NOMO-1 (cell line): ENCODE data around the gene MYADML2.
"Not testable (repeated sequence)": the region's sequence is repeated elsewhere in the genome, so short reads cannot be mapped to it uniquely, and the experiment has no call there.

Source experiments
- DNase-seq, 2 experiments: peaks; one replicate each; lab custom pipeline; 2025; ENCODE audit not compliant: unreplicated experiment in 2 of 2; lab: John Stamatoyannopoulos, UW

Gene MYADML2

DNA sequence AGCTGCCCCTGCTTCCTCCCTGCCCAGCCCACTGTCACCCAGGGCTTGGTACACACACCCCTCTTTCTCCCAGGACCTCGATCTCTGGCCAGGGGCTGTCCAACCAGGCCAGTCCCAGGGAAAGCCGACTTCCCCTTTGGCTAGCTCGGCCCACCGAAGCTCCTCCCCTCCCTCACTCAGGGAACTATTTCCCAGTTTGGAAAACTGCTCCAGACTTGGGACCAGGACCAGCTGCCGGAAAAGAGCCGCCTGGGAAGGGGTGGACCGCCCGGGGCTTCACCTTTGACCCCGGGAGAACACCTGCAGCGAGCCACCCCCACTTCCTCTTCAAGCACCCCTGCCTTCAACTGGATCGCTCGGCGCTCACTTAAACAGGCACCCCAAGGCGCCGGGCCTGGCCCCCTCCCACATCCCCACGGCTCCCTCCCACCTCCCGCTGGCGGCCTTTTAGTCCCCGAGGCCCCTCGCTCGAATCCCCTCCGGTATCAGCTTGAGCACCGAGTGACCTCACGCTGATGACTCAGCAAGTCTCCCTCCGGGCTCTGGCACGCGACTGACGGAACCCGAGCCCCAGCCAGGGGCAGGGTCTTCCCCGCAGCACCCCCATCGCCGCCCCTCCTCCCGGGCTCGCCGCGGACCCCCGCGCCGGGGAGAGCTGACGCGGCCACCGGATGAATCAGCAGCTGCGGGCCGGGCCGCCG, 20.4 kb downstream of the MYADML2 start:
- DNase-seq = peak; percentile 49 to 62

GRCh38 chr17:81925860-81926450, 21.1 kb downstream of the MYADML2 start:
- no peak for DNase-seq

DNA sequence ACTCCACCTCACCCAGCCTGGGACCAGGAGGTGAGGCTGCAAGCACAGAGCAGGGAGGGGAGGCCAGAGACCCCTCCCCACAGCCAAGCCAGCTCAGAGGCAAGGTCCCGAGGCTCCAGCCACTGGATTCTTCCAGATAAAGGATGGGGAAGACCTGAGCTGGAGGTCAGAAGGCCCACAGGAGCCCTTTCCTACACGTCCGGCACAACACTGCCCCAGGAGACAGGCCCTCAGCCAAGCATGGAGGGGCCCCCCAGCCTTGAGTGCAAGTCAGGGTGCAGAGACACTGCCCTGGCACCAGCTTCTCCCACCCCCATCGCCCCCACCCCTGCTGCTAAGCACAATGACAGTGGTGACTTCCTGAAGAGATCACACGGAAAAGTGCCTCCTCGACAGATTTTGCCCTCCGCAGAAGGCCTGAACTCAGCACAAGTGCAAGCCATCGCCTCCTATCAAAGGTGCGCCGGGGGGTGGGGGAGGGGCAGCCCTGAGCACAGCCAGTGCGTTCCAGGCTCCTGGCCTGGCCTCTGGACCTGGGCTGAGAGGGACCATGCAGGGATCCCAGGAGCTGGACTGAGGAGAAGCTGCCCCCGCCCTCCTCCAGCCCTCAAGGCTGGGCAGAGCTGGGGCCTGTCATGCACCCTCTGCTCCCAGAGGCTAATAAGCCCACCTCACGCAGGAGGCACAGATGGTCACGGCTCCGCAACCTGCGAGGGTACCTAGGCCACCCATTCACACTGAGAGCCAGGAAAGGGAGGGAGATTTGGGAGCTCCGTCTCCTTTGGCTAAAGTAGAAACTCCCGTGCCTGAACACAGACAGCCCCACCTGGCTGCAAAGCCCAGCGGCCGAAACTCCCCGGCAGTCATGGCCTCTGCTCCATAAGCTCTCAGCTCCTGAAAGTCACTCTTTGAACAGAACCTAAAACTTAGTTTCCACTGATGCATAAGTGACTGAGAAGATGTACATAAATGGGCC, 22.2 kb downstream of the MYADML2 start:
- no peak for DNase-seq

GRCh38 chr17:81923302-81924260, 23.5 kb downstream of the MYADML2 start:
- peak; percentile 87 to 89 for DNase-seq

DNA sequence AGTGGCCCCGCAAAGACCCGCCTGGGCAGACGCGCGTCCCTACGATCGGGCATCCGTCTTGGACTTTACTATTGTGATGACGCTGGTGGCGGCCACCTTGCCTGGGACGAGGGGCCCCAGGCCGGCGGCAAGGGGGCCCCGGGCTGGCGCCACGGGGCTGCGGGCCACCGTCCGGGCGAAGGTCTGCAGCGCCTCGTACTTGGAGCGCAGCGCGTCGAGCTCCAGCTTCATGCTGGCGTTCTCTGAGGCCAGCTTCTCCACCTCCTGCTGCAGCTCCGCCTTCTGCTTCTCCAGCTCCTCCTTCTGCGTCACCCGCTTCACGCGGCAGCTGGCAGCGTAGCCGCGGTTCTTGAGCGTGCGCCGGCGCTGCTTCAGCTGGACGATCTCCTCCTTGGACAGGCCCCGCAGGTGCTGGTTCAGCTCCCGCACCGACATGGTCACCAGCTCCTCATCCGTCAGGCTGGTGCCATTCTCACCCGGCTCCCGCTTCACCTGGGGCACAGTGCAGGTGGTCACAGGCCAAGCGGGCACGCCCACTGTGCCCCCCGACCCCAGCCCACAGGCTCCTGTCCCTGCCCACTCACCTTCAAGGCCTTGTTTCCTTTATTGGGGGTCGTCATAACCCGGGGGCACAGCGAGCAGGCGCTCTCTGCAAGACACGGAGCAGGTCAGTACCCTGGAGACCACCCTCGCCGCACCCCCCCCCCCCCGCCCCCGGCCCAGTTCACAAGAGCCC, 24.3 kb downstream of the MYADML2 start:
- DNase-seq = peak; percentile 79 to 86

DNA sequence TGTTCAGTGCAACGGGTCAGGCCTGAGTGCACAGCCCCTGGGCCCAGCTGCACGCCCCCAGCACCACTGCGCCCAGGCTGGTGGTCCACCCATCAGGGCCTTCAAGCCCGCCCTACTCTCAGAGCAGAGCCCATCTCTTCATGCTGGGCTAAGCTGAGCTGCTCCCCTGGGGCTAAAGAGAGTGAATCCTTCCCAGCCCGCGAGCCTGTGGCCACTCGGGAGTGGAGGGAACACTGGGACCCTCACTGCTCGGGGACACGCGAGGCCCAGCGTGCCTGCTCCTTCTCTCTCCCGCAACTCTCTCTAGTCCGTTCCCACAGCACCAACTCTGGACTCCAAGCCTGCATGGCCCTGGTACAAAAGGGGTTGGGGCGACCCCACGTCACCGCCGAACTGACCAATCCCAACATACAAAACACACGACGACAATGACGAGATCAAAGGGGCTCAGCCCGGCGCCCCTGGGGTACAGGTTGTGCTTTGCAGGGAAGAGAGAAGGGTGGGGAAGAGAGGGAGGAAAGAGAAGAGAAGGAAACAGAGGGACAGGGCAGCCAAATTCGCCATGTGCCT, 25.0 kb downstream of the MYADML2 start:
- DNase-seq = no peak

- no peak for DNase-seq
Measured at GRCh38 chr17:81921537-81921862, 25.5 kb downstream of the MYADML2 start.

DNA sequence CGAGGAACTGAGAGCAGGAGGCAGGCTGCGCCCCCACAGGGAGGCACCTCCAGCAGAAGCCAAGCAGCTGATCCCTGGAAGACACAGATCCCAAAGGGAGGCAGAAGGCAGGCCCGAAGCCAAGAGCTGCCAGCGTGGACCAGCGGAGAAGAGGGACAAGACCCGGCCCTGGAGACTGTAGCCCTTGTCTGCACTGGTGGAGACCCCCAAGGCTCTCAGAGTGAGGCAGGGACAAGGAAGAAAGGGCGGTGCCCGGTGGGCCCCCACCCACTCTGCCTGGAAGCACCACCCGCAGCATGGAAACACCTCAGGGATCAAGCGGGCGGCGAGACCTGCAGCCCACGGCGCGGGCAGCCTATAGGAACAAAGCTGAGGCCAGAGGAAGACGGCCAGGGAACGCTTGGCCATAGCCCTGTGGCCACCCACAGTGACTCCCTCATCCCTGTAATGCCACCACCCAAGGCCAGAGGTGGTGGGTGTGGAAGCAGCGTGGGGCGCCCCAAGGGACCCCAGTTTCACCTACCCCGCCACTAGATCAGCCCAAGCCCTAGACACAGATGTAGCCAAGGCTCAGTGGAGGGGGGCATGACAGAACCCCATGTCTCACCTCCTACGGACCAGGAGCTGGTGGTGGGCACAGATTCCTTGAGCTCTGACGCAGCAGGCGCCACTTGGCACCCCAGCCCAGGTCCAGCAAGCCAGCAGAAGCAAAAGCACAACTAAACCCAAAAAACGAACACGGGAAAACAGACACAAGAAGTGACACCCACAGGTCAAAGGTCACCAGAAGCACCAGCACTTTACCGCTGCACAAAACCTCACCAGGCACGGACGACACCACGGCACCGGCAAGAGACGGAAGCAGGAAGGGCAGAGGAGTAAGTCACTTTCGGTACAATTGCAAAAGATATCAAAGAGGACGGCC, 26.2 kb downstream of the MYADML2 start:
- peak; percentile 81 to 86 for DNase-seq

DNA sequence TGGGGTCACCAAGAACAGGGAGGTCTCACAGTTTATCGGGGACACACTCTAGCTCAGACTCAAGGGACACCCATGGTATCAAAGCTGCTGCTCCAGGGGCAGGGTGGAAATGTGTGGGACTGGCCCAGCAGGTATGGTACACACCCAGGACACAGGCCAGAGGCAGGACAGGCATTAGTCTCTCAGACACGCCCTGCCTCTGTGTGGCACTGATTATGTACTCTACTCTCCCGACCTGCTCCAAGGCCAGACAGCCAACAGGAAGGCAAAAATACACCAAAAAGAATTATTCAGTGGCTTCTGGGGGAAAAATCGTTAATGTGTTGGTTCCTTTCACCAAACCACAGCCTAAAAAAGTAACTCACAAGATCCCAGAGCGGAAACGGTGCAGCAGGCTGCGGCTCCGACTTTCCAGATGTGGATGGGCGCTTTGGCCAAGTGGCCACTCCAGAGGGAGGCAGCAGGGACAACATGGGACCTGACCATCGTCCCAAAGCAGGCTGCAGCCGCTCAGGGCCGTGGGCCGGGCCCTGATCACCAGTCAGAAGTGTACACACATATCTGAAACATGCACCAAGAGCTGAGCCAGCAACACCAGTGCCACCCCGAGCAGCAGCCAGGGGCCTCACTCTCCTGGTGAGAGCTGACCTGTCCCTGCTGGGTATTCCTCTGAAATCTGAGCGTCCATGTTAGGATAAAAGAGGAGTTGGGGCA, 28.0 kb downstream of the MYADML2 start:
- DNase-seq = peak; percentile 31 to 52

DNA sequence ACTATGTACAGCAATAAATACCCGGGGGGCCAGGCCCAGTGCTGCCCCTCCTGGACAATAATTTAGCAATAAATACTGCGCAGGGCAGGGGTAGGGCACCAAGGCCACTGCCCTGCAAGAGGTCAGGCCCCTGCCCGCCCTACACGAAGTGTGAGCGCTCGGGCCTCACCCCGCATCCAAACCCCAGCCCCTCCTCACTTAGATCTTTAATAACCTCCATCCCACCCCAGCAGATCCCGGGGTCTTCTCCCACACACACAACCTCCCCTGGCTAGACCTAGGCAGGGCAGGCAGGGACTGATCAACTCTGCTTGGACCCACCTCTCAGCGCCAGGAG, 28.7 kb downstream of the MYADML2 start:
- not testable (repeated sequence) for DNase-seq

DNA sequence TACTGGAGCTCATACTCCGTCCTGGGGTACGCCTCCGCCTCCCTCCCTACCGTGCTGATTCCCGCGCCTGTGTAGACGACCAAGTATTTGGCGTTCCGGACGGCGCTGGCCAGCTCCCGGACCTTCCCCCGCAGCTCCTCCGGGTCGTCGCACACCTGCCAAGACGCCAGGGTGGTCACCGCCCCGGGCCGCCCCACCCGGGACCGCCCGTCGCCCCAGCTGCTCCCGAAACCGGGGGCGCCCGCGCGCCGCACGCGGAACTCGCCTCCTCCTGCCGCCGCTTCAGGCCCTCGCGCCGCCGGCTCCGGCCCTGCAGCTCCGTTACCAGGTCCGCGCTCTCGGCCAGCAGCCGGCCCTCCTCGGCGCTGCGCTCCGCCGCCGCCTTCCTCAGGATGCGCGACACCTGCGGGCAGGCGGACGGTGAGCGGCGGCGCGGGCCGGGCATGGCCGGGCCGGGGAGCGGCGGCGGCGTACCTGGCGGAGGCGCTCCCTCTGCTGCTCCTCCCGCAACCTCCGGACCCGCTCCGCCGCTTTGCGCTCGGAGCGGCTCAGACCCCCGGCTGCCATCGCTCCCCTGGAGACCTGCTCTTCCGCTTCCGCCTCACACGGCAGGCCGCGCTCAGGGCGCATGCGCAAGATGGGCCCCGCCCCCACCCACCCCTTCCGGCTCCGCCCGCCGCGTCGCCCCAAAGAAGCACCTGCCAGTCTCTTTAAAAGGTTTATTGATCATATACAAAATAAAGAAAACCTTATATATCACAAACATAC, 29.3 kb downstream of the MYADML2 start, which contains the start of gene SIRT7:
Gene SIRT7 (minus strand): TSS at position 612 of the 768 bp plus-strand sequence. CDS start 45 bp downstream, at position 567.
- peak; percentile 74 to 80 for DNase-seq

DNA sequence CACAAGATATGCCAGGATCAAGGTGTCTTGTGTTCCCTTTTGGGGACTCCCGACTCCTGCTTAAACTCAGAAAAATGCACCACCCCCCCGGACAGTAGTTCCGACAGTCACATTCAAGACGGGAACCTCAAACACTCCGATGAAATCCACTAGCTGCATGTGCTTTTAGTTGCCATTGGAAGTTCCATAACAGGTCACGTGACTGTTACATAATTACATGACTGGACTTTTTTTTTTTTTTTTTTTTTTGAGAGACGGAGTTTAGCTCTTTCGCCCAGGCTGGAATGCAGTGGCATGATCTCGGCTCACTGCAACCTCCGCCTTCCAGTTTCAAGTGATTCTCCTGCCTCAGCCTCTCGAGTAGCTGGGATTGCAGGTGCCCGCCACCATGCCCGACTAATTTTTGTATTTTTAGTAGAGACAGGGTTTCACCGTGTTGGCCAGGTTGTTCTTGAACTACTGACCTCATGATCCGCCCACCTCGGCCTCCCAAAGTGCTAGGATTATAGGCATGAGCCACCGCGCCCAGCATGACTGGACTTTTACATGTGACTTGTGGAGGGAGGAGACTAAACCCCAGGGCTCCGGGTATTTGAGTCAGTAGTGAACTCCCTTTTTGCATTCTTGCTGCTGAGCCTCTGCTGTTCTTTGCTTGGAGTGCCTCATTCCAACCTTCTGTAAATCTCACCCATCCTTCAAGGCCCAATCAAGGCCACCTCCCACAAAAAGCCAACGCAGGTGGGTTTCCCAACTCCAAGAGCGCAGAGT, 30.6 kb downstream of the MYADML2 start:
- no peak for DNase-seq

GRCh38 chr17:81915331-81915730, 31.7 kb downstream of the MYADML2 start:
- DNase-seq = no peak

DNA sequence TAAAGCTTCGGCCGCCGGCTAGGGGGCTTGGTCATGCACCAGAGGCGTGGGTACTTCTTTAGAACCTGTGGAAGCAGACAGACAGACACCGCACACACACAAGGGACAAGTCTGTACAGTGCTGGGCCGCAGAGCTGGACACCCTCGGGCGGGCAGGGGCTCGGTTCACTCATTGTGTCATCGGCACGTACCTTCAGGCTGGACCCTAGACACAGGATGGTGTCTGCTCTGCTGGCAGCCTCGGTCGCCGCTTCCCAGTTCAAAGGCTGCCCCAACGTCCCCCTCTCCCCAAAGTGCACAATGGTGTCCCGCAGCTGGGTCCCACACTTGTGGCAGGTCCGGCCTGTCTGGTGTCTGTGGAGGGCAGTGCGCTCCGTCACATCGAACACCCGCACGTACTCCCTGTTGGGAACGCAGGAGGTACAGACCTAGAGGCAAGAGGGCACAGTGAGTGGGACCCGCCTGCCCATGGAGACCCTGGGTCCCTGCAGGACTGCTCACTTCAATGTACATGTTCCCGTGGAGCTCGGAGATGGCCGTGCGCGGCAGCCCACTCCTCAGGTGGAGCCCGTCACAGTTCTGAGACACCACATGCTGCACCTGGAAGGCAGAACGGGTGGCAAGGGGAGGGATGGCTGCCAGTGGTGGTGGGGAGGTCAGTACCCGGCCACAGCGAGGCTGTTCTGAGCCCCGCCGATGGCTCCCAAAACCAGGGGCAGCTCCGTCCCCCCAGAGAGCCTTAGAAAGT, 32.8 kb downstream of the MYADML2 start:
- DNase-seq = no peak

GRCh38 chr17:81913394-81914102, 33.5 kb downstream of the MYADML2 start:
- DNase-seq = no peak
